GM03348 (cell line): ENCODE measurements around the gene PCBP3.

Source experiments
- DNase-seq: peaks from one replicate; pipeline ENCODE4 v3.0.0; 2012; ENCODE audit warnings: low spot score

PCBP3 gene

DNA sequence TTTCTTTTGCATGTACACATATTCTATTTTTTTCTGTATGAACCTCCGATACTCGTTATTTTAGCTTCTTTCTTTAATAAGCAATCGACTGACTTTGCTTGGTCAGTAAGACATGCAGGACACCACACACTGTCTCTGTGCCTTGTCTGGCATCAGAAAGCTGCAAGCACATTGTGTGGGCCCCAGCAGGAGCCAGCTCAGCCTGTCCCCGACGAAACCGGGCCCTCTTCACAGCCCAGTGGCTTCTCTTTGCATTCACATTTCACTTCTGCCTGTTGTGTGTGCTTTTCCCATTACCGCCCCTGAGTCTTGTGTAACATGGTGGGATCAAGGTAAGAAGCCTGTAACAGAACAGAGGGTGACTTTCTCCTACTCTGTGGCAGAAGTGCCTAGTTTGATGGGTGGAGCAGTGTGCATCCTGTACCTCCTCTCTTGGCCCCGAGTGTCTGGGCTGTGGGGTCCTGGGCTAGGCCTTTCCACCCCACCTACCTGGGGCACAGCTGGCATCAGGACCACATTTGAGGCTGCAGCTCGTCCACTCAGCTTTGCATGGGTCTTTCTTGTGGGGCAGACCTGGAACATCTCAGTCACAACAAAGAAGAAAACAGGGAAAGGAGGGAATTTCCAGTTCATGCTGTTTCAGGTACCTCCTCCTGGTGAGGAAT, 219.2 kb downstream of the PCBP3 start:
- DNase-seq: no peak

DNA sequence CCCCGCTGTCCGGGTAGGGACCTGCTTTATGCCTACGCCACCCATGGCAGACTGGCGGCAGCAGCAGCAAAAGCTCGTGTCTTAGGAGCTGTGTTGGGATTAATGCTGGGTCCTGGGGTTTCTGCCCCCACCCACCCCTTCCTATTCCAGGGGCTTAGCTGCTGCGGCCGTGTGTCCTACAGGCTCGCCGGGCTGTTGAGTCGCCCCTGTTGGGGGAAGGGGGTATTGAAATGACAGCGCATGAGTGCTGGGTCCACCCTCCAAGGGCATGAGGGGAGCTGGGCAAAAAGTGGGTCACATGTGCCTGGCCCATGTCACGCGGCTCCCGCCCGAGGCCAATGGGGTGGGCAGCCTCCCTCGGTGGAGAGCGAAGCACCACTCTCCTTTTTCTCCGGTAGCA, 219.7 kb downstream of the PCBP3 start:
- DNase-seq: no peak

DNA sequence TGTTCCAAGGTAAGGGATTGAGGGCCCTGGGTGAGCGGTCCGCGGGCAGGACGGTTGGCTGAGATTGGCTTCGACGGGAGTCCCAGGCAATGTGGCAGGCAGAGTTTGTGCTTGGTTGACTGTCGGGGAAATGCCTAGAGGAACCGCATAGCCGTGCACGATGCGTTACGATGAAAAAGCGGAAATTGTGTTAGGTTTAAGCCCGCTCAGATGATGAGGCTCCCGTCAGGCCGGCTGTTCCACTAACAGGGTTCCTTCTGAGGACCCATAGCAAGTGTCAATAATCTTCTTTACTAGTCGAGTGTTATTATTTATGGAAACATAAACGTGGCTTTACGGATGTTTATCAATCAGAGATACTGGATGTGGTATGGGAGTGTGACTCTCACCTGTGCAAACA, 220.2 kb downstream of the PCBP3 start:
- DNase-seq: no peak

DNA sequence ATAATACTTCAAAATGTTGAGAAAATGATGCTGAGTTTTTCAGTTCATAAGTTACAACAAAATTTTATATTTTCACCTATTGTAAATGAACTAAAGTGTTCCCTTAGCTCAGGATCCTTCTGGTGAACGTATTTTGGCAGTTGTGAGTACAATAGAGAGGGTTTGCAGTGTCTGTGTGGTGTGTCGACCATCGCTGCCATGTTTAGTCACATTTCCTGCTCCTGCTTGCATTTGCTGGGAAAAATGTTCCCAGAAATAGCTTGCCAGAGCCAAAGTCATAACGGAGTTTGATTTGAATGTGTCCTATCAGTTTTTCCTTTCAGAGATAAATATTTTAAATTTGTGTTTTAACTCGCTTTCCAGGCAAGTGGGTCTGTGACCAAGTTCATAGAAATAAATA, 220.9 kb downstream of the PCBP3 start:
- DNase-seq: no peak

DNA sequence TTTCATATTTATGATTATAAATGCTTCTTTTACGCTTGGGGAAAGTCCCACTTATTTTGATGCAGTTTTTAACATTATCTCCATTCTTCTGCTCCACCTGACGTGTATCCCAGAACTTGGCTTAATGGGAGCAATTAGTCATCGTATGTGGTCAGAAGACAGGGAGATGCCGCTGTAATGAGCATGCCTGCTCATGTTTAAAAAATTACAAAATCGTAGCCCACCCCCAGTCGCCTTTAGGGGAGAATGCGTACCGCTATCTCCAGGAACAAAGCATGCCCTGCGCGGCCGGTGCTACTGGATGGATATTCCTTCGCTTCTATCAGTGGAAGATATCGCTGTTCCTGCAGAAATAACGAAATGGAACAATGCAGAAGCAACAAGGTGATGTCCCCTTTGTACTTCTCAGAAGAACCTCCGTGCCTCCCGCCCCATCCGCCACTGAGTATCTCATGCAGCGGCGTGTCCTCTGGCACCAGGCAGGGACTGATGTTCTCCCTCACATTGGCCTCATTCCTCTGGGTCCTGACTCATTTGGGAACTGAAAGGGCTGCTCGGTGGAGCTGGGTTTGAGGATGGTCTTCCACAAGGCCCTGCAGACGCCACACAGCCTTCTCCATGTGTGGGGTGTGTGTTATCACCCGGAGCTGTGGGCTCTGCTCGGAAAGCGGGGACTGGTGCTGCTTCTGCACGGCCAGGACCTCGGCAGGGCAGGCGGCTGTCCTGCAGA, 221.7 kb downstream of the PCBP3 start:
- peak; percentile 78 for DNase-seq

DNA sequence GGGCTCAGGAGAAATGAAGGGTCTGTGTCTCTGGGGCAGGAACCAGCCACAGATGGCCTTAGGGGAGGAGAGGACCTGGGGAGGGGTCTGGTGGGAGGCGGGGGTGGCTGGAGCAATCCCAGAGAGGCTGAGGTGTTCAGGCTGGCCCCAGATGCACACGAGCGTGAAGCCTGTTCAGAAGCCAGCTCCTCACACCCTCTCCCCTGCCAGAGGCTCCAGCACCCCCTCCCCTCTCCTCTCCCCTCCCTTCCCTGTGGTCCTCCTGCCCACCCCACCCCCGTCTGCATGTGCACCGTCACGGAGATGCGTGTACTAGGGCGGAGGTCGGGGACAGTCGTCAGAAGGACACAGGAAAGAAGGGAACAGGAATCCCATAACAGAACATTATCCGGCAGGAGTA, 223.0 kb downstream of the PCBP3 start:
- no peak for DNase-seq

DNA sequence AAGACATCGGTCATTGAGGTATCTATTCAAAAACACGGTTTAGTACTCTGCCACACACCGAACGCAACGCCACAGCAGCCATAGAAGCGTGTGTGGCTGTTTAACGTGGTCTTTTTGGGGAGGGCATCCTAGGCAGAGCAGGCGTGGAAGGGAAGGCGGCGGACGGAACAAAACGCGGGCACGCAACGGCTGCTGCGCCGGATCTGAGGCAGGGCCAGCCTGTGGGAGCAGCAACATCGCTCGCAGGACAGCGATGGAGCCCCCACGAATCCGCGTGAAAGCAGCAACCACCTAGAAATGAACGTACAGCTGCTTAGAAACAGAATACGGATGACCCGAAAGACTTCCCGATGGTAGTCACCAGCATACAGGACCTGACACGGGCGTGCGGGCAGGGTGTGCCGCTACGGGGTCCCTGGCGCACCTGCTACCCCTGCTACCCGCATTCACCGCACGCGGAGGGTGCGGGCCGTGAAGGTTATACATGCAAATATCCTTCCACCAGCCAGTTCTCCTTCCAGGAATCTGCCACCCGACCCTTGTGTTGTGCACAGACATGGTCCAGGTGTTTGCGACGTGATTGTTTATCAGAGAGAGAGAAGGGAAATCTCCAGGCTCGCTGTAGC, 223.6 kb downstream of the PCBP3 start:
- no peak for DNase-seq

DNA sequence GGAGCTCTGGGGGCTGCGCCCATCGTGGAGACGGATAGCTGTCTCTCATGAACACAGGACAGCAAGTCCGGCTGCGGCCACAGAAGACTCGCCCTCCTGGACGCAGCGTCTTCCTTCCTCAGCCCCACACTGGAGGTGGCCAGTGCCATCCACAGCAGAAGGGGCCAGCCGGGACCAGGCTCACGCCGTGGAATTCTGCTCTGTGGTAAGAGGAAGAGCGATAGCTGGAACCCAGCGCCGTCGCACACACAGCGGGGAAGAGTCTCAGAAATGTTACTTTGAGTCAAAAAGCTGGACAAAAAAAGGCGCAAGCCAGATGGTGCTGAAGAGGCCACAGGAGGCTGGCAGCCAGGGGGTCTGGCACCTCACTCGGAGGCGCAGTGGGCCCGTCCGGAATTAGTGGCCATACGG, 224.2 kb downstream of the PCBP3 start:
- no peak for DNase-seq

DNA sequence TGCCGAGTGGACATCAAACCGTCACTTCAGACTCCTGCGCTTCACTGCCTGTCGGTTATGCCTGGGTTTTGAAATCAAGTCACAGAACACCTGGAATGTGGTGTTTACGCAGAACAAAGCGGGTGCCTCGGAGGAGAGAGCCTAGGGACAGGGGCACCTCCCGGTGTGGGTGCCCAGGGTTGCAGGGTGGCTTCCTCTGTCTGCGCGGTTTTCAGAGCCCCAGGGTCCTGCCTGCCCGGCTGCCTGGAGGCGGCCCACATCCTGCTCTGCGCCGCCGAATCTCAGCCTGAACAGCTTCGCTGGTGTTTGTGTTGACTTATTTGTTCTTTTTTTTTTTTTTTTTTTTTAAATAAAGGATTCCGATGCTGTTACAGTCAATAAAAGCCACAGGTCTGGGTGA, 224.6 kb downstream of the PCBP3 start:
- no peak for DNase-seq

DNA sequence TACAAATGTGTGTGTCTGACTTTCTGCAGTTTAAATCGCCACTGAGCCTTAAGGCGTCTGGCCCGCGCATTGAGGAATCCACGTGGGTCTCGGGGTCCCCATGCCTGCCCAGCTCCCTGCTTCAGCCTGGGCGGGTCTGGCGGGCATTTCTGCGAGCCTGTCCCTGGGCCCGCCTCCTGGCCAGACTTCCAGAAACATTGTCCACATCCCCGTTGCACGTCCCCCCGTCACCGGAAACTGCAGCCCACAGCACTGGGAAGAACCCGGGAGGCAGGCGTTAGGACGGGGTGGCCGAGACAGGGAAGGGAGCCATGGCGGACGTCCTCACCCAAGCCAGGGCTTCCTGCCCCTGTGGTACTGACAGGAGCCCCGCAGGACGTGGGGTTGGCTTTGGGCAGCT, 225.0 kb downstream of the PCBP3 start:
- DNase-seq: no peak

DNA sequence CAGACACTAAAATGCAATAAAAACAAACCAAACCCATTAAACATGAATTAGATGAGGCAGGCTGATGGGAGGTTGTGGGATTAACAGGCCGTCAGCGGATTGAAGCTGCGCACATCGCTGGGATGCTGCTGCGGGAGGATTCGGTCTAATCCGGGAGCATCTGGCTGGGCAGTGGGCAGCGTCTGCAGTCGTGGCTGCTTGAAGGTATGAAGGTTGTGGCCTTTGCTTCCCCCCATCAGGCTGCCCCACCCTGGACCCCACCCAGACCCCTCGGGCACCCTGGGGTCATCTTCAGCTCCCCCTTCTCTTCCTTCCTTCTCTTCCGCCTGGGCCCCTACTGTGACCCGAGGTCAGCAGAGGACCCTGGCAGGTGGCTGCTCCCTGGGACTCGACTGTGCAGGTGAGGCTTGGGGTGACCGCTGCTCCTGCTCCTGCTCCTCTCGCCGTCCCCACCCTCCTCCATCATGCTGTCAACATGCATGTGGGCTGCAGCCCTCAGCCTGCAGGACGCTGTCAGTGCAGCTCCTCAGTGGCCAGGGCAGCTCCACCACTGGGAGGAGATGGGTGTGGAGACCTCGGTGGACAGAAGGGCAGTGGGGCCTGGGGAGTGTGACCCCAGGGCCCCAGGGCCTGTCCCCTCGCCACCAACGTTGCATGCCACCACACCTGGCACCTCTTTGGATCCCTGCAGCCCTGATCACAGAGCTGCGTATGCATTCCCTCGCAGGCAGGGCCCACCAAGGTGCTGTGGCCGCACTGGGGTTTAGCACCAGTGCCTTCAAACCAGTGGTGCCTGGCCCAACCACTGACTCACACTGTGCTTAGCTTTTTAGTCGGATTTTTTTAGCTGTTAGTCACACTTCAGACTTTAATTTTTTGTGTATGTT, 225.8 kb downstream of the PCBP3 start:
- DNase-seq: peak; percentile 78

DNA sequence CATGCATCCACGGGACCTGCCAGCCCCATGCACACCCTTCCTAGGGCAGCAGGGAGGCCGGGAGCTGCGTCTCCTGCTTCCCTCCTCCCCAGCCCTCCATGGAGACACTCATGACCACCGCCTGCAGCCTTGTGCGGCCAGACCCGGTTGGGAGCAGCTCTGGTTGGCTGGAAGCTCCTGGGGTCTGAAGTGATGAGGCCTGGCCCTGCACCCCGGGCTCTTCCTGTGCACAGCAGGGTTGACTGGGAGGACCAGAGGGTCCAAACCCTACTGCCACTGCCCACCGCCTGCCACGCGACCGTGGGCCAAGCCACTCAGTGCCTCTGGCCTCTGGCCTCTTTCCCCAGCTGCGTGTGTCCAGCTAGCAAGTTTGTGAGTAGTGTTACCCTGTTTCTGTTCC, 226.9 kb downstream of the PCBP3 start:
- DNase-seq: no peak

DNA sequence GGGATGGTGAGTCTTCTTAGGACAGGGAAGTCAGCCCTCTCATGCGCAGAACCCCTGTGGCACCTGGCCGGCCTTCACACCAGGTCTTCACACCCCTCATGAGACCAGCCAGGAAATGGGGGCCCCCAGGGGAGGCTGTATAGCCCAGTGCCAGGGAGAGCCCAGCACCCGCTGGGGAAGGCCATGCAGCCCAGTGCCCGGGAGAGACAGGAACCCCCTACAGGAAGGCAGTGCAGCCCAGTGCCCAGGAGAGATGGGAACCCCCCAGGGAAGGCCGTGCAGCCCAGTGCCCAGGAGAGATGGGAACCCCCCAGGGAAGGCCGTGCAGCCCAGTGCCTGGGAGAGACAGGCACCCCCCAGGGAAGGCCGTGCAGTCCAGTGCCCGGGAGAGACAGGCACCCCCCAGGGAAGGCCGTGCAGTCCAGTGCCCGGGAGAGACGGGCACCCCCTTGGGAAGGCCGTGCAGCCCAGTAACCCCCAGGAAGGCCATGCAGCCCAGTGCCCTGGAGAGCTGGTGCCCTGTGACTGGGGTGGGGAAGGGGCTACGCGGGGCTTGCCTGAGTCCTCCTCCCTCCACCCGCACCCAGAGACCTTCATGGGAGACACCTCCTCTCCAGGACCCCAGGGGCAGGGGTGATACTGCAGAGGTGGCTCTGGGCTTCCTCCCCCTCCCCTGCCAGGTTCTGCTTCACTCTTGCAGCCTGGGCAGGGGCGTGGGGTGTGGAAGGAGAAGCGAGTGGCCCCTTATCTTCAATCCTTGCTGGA, 227.5 kb downstream of the PCBP3 start:
- DNase-seq: no peak

DNA sequence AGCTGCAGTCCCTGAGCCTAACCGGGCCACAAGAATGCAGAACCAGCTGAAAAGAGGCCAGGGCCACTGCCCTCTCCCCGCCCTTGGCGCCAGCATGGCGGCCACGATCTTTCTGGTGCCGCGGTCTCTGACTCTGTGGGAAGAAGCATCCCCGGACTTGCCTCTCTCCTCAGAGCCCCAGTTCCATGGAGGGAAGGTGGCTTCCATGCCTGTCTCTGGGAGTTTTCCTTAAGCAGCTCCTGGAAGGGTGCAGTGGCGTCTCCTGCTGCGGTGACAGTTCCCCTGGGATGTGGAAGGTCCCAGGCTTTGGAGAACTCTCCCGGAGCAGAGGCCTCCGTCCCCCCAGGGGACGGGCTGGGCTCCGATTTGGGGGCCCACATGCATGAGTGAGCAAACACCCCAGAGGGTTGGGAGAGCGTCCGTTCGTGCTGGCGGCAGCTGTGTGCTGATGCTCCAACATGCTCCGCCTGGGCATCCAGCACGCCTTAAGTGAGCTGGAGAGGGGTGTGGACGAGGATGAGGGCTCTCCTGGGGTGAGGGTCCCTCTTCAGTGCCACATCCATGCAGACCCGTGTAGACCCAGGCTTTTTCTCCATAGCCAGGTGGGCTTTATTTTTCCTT, 228.2 kb downstream of the PCBP3 start:
- DNase-seq: no peak

DNA sequence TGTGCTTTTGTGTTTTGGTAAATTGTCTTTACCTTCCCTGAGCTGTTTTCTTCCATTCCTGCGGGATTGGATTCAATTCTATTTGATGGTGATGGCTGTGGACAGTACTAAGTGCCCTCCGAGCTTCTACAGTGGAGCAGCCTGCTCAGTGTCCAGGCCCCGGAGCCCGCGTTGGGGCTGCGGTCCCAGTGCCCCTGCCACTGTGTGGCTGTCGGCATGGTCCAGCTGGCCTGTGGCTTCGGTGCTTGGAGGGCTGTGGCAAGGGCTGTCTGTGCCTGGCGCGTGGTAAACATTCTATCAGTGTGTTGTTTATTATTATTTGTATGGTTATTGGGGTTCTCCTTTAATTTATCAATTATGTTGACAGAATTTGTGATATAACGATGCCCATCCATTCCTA, 228.9 kb downstream of the PCBP3 start:
- DNase-seq: no peak

DNA sequence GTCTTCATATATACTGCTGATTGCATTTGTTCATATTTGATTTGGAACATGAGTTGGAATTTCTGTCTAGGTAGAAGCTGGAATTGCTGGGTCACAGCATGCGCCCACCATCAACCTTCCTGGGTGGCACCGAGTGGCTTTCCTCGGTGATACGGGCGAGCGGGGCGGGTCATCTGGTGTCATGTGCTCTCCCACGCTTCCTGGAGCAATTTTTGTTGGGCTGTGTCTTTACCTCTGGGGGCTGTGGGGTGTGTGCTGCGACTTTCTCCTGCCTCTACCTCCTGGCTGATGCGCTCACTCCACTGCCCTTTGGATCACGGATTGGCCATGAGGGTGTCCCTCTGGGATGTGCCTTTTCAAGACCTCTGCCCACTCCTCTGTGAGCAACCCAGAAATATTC, 229.4 kb downstream of the PCBP3 start:
- DNase-seq: no peak

DNA sequence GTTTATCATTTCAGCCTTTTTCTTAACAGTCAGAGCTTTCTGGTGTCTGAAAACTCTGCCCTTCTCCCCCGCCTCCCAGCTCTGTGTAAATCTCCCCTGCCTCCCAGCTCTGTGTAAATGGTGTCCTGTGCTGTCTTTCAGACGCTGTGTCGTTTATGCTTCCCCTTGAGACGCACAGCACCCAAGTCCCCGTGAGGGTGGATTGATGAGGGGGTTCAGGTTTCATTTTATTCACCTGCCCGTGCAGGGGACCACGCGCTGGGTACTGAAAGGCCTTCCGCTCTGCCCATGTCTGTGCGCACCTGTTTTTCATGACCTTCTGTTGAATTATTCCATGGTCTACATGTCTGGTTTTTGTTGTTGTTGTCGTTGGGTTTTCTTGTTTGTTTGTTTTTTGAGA, 229.9 kb downstream of the PCBP3 start:
- DNase-seq: no peak

DNA sequence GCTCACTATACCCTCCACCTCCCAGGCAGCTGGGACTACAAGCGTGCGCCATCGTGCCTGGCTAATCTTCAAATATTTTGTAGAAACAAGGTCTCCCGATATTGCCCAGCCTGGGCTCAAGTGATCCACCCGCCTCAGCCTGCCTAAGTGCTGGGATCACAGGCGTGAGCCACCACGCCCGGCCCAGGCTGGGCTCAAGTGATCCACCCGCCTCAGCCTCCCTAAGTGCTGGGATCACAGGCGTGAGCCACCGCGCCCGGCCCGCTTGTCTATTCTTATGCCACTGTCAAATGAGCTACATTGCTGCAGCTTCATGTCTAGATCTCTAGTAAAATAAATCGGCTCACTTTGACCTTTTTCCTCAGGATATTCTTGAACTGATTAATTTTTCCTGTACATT, 230.3 kb downstream of the PCBP3 start:
- no peak for DNase-seq

DNA sequence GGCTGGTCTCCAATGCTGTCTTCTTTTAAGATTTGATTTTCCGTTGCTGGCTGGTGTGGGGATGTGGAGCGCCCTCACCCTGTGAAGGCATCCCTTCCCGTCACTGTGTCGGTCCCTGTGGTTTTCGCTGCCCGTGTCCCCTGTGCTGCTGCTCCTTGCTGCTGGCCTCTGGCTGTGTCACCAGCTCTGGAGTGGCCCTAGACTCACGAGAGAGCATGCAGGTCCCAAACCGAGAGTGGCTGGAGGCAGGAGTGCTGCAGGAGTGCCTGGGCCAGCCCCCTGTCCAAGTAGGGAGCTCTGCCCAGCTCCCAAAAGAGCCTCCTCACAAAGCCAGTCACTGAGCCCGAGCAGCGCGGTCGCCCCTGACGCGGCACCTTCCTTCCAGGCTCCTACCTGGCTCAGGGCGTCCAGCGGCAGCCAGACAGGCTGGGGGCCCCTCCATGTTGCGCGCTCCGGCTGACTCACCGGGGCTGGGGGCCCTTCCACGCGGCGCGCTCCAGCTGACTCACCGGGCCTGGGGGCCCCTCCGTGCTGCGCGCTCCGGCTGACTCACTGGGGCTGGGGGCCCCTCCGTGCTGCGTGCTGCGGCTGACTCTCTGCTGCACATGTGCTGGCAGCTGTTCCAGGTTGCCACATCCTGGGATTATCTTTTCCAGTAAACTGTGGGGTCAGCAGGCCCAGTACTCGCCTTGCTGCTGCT, 231.3 kb downstream of the PCBP3 start:
- DNase-seq: peak; percentile 97

DNA sequence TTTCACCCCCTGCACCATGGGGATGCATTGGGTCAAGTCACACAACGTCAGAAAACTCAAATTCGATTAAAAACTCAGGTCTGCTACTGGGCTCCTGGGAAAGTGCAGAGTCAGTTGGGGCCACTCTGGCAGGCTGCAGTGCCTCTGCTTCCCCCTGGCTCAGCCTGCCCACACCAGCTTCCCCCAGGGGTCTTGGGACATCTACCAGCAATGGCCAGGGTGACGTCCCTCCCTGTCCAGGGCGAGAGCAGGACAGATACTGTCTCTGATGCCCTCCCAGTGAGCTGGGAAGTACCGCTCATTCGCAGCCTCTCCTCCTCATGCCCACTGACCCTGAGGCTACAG, 231.9 kb downstream of the PCBP3 start:
- DNase-seq: no peak

DNA sequence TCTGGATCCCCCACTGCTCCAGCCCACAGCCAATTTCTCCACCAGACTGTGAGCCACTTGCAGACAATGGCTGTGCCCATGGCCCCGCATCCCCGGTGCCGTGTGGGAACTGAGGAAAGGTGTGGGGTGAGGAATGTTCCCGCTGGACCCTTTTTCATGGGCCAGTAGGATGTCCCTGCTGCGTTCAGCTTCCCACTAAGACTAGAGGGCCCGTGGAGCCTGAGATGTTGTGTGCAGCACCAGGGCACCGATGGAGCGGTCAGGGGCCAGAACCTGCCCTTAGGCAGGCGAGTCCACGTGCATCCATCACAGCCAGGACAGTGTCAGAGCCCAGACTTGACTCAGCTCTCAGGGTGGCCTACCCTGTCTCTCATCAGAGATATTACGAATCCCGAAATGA, 232.4 kb downstream of the PCBP3 start:
- DNase-seq: no peak
